Left forelimb (tissue), 1 donor: ENCODE measurements around the gene PRKG1.
"Not testable (repeated sequence)": the region's sequence is repeated elsewhere in the genome, so short reads cannot be mapped to it uniquely, and the experiment has no call there.

ENCODE experiments used
- DNase-seq: peaks from one replicate; pipeline ENCODE4 v3.0.0-alpha.2; 2018; ENCODE audit warnings: low spot score

Gene PRKG1

GRCh38 chr10:51705774-51706173, 631.5 kb downstream of the PRKG1 start:
- no peak for DNase-seq

GRCh38 chr10:51706225-51706624, 631.9 kb downstream of the PRKG1 start:
- DNase-seq = no peak

- DNase-seq = no peak
Measured at GRCh38 chr10:51707392-51707791, 633.1 kb downstream of the PRKG1 start.

- DNase-seq = no peak
Measured at GRCh38 chr10:51707821-51708424, 633.6 kb downstream of the PRKG1 start.

GRCh38 chr10:51708609-51709008, 634.3 kb downstream of the PRKG1 start:
- DNase-seq = no peak

GRCh38 chr10:51709324-51709972, 635.2 kb downstream of the PRKG1 start:
- DNase-seq = no peak

GRCh38 chr10:51711519-51711891, 637.2 kb downstream of the PRKG1 start:
- DNase-seq = no peak

GRCh38 chr10:51716981-51717380, 642.7 kb downstream of the PRKG1 start:
- DNase-seq = no peak

- DNase-seq = no peak
Measured at GRCh38 chr10:51718804-51719291, 644.6 kb downstream of the PRKG1 start.

- no peak for DNase-seq
Measured at GRCh38 chr10:51724038-51724437, 649.8 kb downstream of the PRKG1 start.

GRCh38 chr10:51729822-51730555, 655.7 kb downstream of the PRKG1 start:
- no peak for DNase-seq

- DNase-seq = no peak
Measured at GRCh38 chr10:51733057-51733456, 658.8 kb downstream of the PRKG1 start.

- no peak for DNase-seq
Measured at GRCh38 chr10:51743146-51743545, 668.9 kb downstream of the PRKG1 start.

- no peak for DNase-seq
Measured at GRCh38 chr10:51744235-51745000, 670.1 kb downstream of the PRKG1 start.

- no peak for DNase-seq
Measured at GRCh38 chr10:51745397-51745796, 671.1 kb downstream of the PRKG1 start.

GRCh38 chr10:51747216-51747615, 672.9 kb downstream of the PRKG1 start:
- DNase-seq = no peak

- DNase-seq = no peak
Measured at GRCh38 chr10:51748959-51749358, 674.7 kb downstream of the PRKG1 start.

GRCh38 chr10:51758366-51758765, 684.1 kb downstream of the PRKG1 start:
- no peak for DNase-seq

- not testable (repeated sequence) for DNase-seq
Measured at GRCh38 chr10:51758838-51759237, 684.6 kb downstream of the PRKG1 start.

GRCh38 chr10:51759896-51760534, 685.7 kb downstream of the PRKG1 start:
- DNase-seq = no peak

- no peak for DNase-seq
Measured at GRCh38 chr10:51760864-51761640, 686.8 kb downstream of the PRKG1 start.
